Keratinocyte (primary cell): Measurements from ENCODE around the gene CCDC28A. TPM values are rescaled to one million over a fixed set of nuclear protein-coding genes. Genes with fewer than 3 reads are reported as not detected.

Experiments used
- DNase-seq: peaks from one replicate; pipeline ENCODE4 v3.0.0-alpha.2; 2011; ENCODE audit warnings: low read depth, missing footprints, low spot score
- FAIRE-seq: peaks from 2 replicates; lab custom pipeline; 2011; peaks lifted over from hg19 to GRCh38; lab: Jason Lieb, UNC
- H2AFZ ChIP-seq: 2 replicates; pipeline ENCODE4 v1.6.0; 2012; ENCODE audit warnings: low read length, control low read depth, inconsistent platforms; ENCODE audit not compliant: control insufficient read depth
- H3K27ac ChIP-seq: 2 replicates; pipeline ENCODE4 v1.5.1; 2011; ENCODE audit warnings: low read length; ENCODE audit not compliant: control insufficient read depth, insufficient read depth
- H3K27me3 ChIP-seq: 3 replicates; pipeline ENCODE4 v1.6.0; 2011; ENCODE audit warnings: low read length; ENCODE audit not compliant: control insufficient read depth, insufficient read depth; ENCODE audit errors: extremely low read depth
- H3K36me3 ChIP-seq, 2 experiments: 2 replicates in 1 of 2; 3 replicates in 1 of 2; pipeline ENCODE4 v1.5.1; 2011; ENCODE audit warnings: low read length in 2 of 2, mild to moderate bottlenecking in 1 of 2; ENCODE audit not compliant: control insufficient read depth in 2 of 2, insufficient read depth in 2 of 2; ENCODE audit errors: extremely low read depth in 1 of 2
- H3K4me1 ChIP-seq: 3 replicates; pipeline ENCODE4 v1.5.1; 2011; ENCODE audit warnings: low read length; ENCODE audit not compliant: control insufficient read depth, insufficient read depth; ENCODE audit errors: extremely low read depth
- H3K4me2 ChIP-seq: 3 replicates; pipeline ENCODE4 v1.6.0; 2011; ENCODE audit warnings: low read depth, low read length; ENCODE audit not compliant: control insufficient read depth, insufficient read depth; ENCODE audit errors: extremely low read depth
- H3K4me3 ChIP-seq, 3 experiments: fragments of 200-600 bp in 1 of 3; sonication (generic) in 1 of 3; 2 replicates in 2 of 3; 3 replicates in 1 of 3; pipeline ENCODE4 v1.5.1; 2011 to 2016; ENCODE audit warnings: low read length in 3 of 3, mild to moderate bottlenecking in 3 of 3, control low read depth in 2 of 3, inconsistent platforms in 1 of 3, low read depth in 1 of 3, mixed read lengths in 1 of 3, mixed run types in 1 of 3, moderate library complexity in 1 of 3; ENCODE audit not compliant: control insufficient read depth in 2 of 3, insufficient read depth in 2 of 3; ENCODE audit errors: extremely low read depth in 1 of 3
- H3K79me2 ChIP-seq: 2 replicates; pipeline ENCODE4 v1.6.0; 2012; ENCODE audit warnings: low read length; ENCODE audit not compliant: control insufficient read depth, insufficient read depth
- H3K9ac ChIP-seq: 3 replicates; pipeline ENCODE4 v1.6.0; 2011; ENCODE audit warnings: low read length; ENCODE audit not compliant: control insufficient read depth, insufficient read depth; ENCODE audit errors: extremely low read depth
- H3K9me1 ChIP-seq: 3 replicates; pipeline ENCODE4 v1.6.0; 2011; ENCODE audit warnings: low read length; ENCODE audit not compliant: control insufficient read depth, insufficient read depth; ENCODE audit errors: extremely low read depth
- H3K9me3 ChIP-seq: 2 replicates; pipeline ENCODE4 v1.5.1; 2012; ENCODE audit warnings: low read depth, low read length; ENCODE audit not compliant: control insufficient read depth
- H4K20me1 ChIP-seq: 3 replicates; pipeline ENCODE4 v1.6.0; 2011; ENCODE audit warnings: low read length; ENCODE audit not compliant: control insufficient read depth, insufficient read depth; ENCODE audit errors: extremely low read depth
- CTCF ChIP-seq, 3 experiments: IDR thresholded peaks in 1 of 3; conservative IDR thresholded peaks in 1 of 3; optimal IDR thresholded peaks in 1 of 3; 2 replicates in 2 of 3; 3 replicates in 1 of 3; pipeline versions ENCODE3 to v1.5.1; 2011; ENCODE audit warnings: low read length in 3 of 3, mild to moderate bottlenecking in 3 of 3, moderate library complexity in 2 of 3, control low read depth in 1 of 3, inconsistent platforms in 1 of 3; ENCODE audit not compliant: insufficient read depth in 2 of 3; ENCODE audit errors: extremely low read depth in 1 of 3
- EZH2 ChIP-seq: IDR thresholded peaks from one replicate; pipeline ENCODE4 v1.6.1; 2012; ENCODE audit warnings: inconsistent platforms, mild to moderate bottlenecking, low read length, moderate library complexity
- dilution Hi-C: fragments of 300-500 bp; cut with MboI; formaldehyde crosslinking; loops from one replicate; pipeline ENCODE4 v1.7.0; 2020; ENCODE audit warnings: low sequenced_read_pairs; ENCODE audit not compliant: extremely low pct_ligation_motif_present
- polyA plus RNA-seq, 5 experiments: library from polyadenylated mRNA; depleted of rRNA in 3 of 5; stranded (reverse) in 3 of 5; stranded (forward) in 1 of 5; unstranded in 1 of 5; fragments of >200 nt; gene quantifications; 1 replicate in 1 of 5; 2 replicates in 3 of 5; 3 replicates in 1 of 5; pipeline versions ENCODE4 v1.2.1 to v1.2.3, GENCODE V29; 2011 to 2012; ENCODE audit warnings: missing spikeins in 2 of 5, low read depth in 1 of 5, low replicate concordance in 1 of 5

CCDC28A gene
- polyA plus RNA-seq, 1 donor (not counting 4 experiments of a cell fraction or from before 2014, with no cell fraction given) = 8.9 TPM

GRCh38 chr6:138830248-138830647 lies 56.7 kb downstream of the CCDC28A start:
- DNase-seq = no peak
- H3K9me1 ChIP-seq = no peaks in the 10 kb centered on the region
- H3K9ac ChIP-seq = no peak overlapping the region
- H3K79me2 ChIP-seq = no peaks in the 10 kb centered on the region
- H4K20me1 ChIP-seq = no peaks in the 10 kb centered on the region
- H3K27ac ChIP-seq = no peak overlapping the region
- no peaks in the 10 kb centered on the region for H3K36me3 ChIP-seq
- TF ChIP-seq CTCF (optimal IDR thresholded peaks at IDR 0.05 in 1 of 3, IDR thresholded peaks at IDR 0.05 in 1 of 3, conservative IDR thresholded peaks at IDR 0.05 in 1 of 3; ENCODE audit: extremely low read depth in 1 of 3, insufficient read depth in 2 of 3, low read length in 3 of 3) (no peak), EZH2 (no peak)
- H3K4me2 ChIP-seq = no peak overlapping the region
- no peak overlapping the region for H3K4me3 ChIP-seq
- no peak overlapping the region for H2AFZ ChIP-seq
- H3K27me3 ChIP-seq = no peaks in the 10 kb centered on the region
- dilution Hi-C loops = no loop called here
- H3K9me3 ChIP-seq = no peaks in the 10 kb centered on the region
- no peak for FAIRE-seq
- H3K4me1 ChIP-seq = no peaks in the 10 kb centered on the region

- Histone ChIP-seq H2AFZ (no peak overlapping the region), H3K4me2 (no peak overlapping the region)
These were observed 58.6 kb downstream of the CCDC28A start for GRCh38 chr6:138832182-138832581.

More at GRCh38 chr6:138832182-138832581, 58.6 kb downstream of the CCDC28A start:
- Histone ChIP-seq H3K9me3 (no peaks in the 10 kb centered on the region), H3K79me2 (no peaks in the 10 kb centered on the region), H3K9me1 (no peaks in the 10 kb centered on the region), H3K4me3 (no peak overlapping the region), H3K4me1 (no peaks in the 10 kb centered on the region), H3K36me3 (no peaks in the 10 kb centered on the region), H3K27me3 (no peaks in the 10 kb centered on the region), H3K9ac (no peak overlapping the region), H4K20me1 (no peaks in the 10 kb centered on the region), H3K27ac (no peak overlapping the region)
- DNase-seq = no peak
- FAIRE-seq = no peak
- TF ChIP-seq CTCF (optimal IDR thresholded peaks at IDR 0.05 in 1 of 3, IDR thresholded peaks at IDR 0.05 in 1 of 3, conservative IDR thresholded peaks at IDR 0.05 in 1 of 3; ENCODE audit: extremely low read depth in 1 of 3, insufficient read depth in 2 of 3, low read length in 3 of 3) (no peak), EZH2 (no peak)
- dilution Hi-C loops = no loop called here
